Mesendoderm (in vitro differentiated cells): ENCODE data around the gene CD99.

Source experiments
- DNase-seq: peaks from one replicate; pipeline ENCODE4 v3.0.0; 2013
- H2AK5ac ChIP-seq: 2 replicates; pipeline ENCODE4 v1.6.1; 2013; ENCODE audit warnings: low read length, inconsistent platforms
- H2BK120ac ChIP-seq: 2 replicates; pipeline ENCODE4 v1.6.1; 2013; ENCODE audit warnings: low read depth, mild to moderate bottlenecking, low read length, moderate library complexity, mixed read lengths
- H2BK15ac ChIP-seq: replicated peaks from 2 replicates; pipeline ENCODE4 v1.6.1; 2013; ENCODE audit warnings: low read depth, mild to moderate bottlenecking, moderate library complexity
- H2BK5ac ChIP-seq: 2 replicates; pipeline ENCODE4 v1.6.1; 2013; ENCODE audit warnings: low read length, inconsistent platforms
- H3K18ac ChIP-seq: 2 replicates; pipeline ENCODE4 v1.6.1; 2013; ENCODE audit warnings: mild to moderate bottlenecking, low read length, mixed read lengths
- H3K23ac ChIP-seq: one replicate; pipeline ENCODE4 v1.6.1; 2013; ENCODE audit warnings: low read length
- H3K27ac ChIP-seq: 2 replicates; pipeline ENCODE4 v1.5.1; 2013; ENCODE audit warnings: low read depth, mild to moderate bottlenecking, inconsistent platforms, low read length, moderate library complexity
- H3K27me3 ChIP-seq: 2 replicates; pipeline ENCODE4 v1.6.1; 2013; ENCODE audit warnings: low read length, control low read depth, mild to moderate bottlenecking, inconsistent platforms; ENCODE audit not compliant: insufficient read depth, poor library complexity
- H3K36me3 ChIP-seq: 2 replicates; pipeline ENCODE4 v1.6.1; 2013; ENCODE audit warnings: low read length, inconsistent platforms; ENCODE audit not compliant: control insufficient read depth, insufficient read depth
- H3K4ac ChIP-seq: one replicate; pipeline ENCODE4 v1.6.1; 2013; ENCODE audit warnings: low read depth, mild to moderate bottlenecking, low read length, moderate library complexity
- H3K4me1 ChIP-seq: 2 replicates; pipeline ENCODE4 v1.6.1; 2013; ENCODE audit warnings: low read depth, low read length, inconsistent platforms; ENCODE audit not compliant: control insufficient read depth
- H3K4me2 ChIP-seq: 2 replicates; pipeline ENCODE4 v1.6.1; 2013; ENCODE audit warnings: low read length
- H3K4me3 ChIP-seq: 2 replicates; pipeline ENCODE4 v1.5.1; 2013; ENCODE audit warnings: mild to moderate bottlenecking, low read length
- H3K56ac ChIP-seq: one replicate; pipeline ENCODE4 v1.6.1; 2013; ENCODE audit warnings: low read length
- H3K79me1 ChIP-seq: 2 replicates; pipeline ENCODE4 v1.6.1; 2013; ENCODE audit warnings: low read length, inconsistent platforms
- H3K79me2 ChIP-seq: 2 replicates; pipeline ENCODE4 v1.6.1; 2013; ENCODE audit warnings: mild to moderate bottlenecking, low read length; ENCODE audit not compliant: control insufficient read depth, insufficient read depth
- H3K9ac ChIP-seq: 2 replicates; pipeline ENCODE4 v1.6.1; 2013; ENCODE audit warnings: low read length, inconsistent platforms
- H4K5ac ChIP-seq: one replicate; pipeline ENCODE4 v1.6.1; 2013; ENCODE audit warnings: low read length
- H4K8ac ChIP-seq: one replicate; pipeline ENCODE4 v1.6.1; 2013; ENCODE audit warnings: low read depth, mild to moderate bottlenecking, control low read depth, low read length, moderate library complexity
- WGBS: extraction: QIAGEN DNeasy Blood & Tissue Kit; methylation state at CpG from one replicate; pipeline ENCODE4 v1.1.7; 2013; ENCODE audit warnings: low lambda C conversion rate, missing lambda C conversion rate; ENCODE audit not compliant: insufficient coverage; ENCODE audit errors: extremely low coverage; 5-methylcytosine and 5-hydroxymethylcytosine counted together

The CD99 gene

DNA sequence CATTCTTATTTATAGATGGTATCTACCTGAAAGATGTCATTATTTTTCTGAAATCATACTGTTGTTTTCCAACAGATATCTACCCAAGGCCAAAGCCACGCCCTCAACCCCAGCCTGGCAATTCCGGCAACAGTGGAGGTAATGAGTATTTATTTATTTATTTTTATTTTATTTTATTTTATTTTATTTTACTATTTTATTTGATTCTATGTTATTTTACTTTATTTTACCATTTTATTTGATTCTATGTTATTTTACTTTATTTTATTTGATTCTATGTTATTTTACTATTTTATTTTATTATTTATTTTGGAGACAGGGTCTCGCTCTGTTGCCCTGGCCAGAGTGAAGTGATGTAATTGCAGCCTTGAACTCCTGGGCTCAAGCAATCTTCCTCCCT lies 98.5 kb downstream of the CD99 start:
- no peak overlapping the region for H3K4me2 ChIP-seq
- H3K56ac ChIP-seq, result no peak overlapping the region
- H3K79me2 ChIP-seq, result no peaks in the 10 kb centered on the region
- H3K23ac ChIP-seq, result no peak overlapping the region
- no peak overlapping the region for H4K5ac ChIP-seq
- H3K18ac ChIP-seq, result no peak overlapping the region
- H3K4me3 ChIP-seq, result no peak overlapping the region
- DNase-seq, result no peak
- H3K79me1 ChIP-seq, result no peaks in the 10 kb centered on the region
- H3K4me1 ChIP-seq, result no peaks in the 10 kb centered on the region
- H2AK5ac ChIP-seq, result no peak overlapping the region
- no peaks in the 10 kb centered on the region for H3K27me3 ChIP-seq
- H3K9ac ChIP-seq, result no peak overlapping the region
- H2BK120ac ChIP-seq, result no peak overlapping the region
- H2BK5ac ChIP-seq, result no peak overlapping the region
- no peaks in the 10 kb centered on the region for H3K36me3 ChIP-seq
- WGBS, result no CpG with 5 or more reads among the region's 3 CpGs
- H3K27ac ChIP-seq, result no peak overlapping the region
- H4K8ac ChIP-seq, result no peak overlapping the region
- no peak overlapping the region for H3K4ac ChIP-seq
- no peak overlapping the region for H2BK15ac ChIP-seq
